Measurements from ENCODE around the gene RPL18.

GRCh38 chr19:48663667-48664066, 44.7 kb upstream of the RPL18 start:
- TF ChIP-seq, protein P1, sequence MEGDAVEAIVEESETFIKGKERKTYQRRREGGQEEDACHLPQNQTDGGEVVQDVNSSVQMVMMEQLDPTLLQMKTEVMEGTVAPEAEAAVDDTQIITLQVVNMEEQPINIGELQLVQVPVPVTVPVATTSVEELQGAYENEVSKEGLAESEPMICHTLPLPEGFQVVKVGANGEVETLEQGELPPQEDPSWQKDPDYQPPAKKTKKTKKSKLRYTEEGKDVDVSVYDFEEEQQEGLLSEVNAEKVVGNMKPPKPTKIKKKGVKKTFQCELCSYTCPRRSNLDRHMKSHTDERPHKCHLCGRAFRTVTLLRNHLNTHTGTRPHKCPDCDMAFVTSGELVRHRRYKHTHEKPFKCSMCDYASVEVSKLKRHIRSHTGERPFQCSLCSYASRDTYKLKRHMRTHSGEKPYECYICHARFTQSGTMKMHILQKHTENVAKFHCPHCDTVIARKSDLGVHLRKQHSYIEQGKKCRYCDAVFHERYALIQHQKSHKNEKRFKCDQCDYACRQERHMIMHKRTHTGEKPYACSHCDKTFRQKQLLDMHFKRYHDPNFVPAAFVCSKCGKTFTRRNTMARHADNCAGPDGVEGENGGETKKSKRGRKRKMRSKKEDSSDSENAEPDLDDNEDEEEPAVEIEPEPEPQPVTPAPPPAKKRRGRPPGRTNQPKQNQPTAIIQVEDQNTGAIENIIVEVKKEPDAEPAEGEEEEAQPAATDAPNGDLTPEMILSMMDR (conservative IDR thresholded peaks at IDR 0.05) = no peak
- TF ChIP-seq EZH2 (IDR thresholded peaks at IDR 0.05; ENCODE audit: low read depth) = no peak

Data from PC-9 (cell line).